HG03060 (cell line): ENCODE results near the gene ARMH1.

Experiments used
- ATAC-seq: cut with Tn5 transposase; IDR thresholded peaks from one replicate; pipeline ENCODE4 v1.9.1; 2021; ENCODE audit warnings: low read depth, moderate number of reproducible peaks; ENCODE audit not compliant: unreplicated experiment

ARMH1 gene

GRCh38 chr1:44674113-44675000 is at the start of gene ARMH1, which contains the start of gene TMEM53:
ARMH1 (plus strand) TSS chr1:44674714; CDS start chr1:44689698, 14,984 bp downstream.
TMEM53 (minus strand) TSS chr1:44674481; CDS start chr1:44674391, 90 bp downstream.
- ATAC-seq = peak; percentile 76

GRCh38 chr1:44625348-44625747 is 49.2 kb upstream of the ARMH1 start:
- ATAC-seq = no peak

GRCh38 chr1:44628962-44629756 is 45.4 kb upstream of the ARMH1 start:
- ATAC-seq = no peak

GRCh38 chr1:44630116-44630515 is 44.4 kb upstream of the ARMH1 start:
- no peak for ATAC-seq

- no peak for ATAC-seq
Measured at GRCh38 chr1:44631333-44631646, 43.2 kb upstream of the ARMH1 start.

- no peak for ATAC-seq
Measured at GRCh38 chr1:44631647-44632539, 42.6 kb upstream of the ARMH1 start.

- ATAC-seq = no peak
Measured at GRCh38 chr1:44632598-44632997, 41.9 kb upstream of the ARMH1 start.

- no peak for ATAC-seq
Measured at GRCh38 chr1:44634606-44635189, 39.8 kb upstream of the ARMH1 start.

- ATAC-seq = no peak
Measured at GRCh38 chr1:44635439-44635838, 39.1 kb upstream of the ARMH1 start.

GRCh38 chr1:44636083-44636687 is 38.3 kb upstream of the ARMH1 start:
- ATAC-seq = no peak

- ATAC-seq = no peak
Measured at GRCh38 chr1:44636688-44637598, 37.6 kb upstream of the ARMH1 start.

- no peak for ATAC-seq
Measured at GRCh38 chr1:44637702-44638411, 36.7 kb upstream of the ARMH1 start.

- no peak for ATAC-seq
Measured at GRCh38 chr1:44640200-44640853, 34.2 kb upstream of the ARMH1 start.

GRCh38 chr1:44641126-44642102 is 33.1 kb upstream of the ARMH1 start:
- ATAC-seq = no peak

- no peak for ATAC-seq
Measured at GRCh38 chr1:44642255-44642654, 32.3 kb upstream of the ARMH1 start.

GRCh38 chr1:44642925-44643324 is 31.6 kb upstream of the ARMH1 start:
- ATAC-seq = no peak
